Osteoblast (primary cell): ENCODE data around the gene RRP15. TPM values are rescaled to one million over a fixed set of nuclear protein-coding genes. Genes with fewer than 3 reads are reported as not detected.

Experiments used
- DNase-seq: peaks from one replicate; pipeline ENCODE4 v3.0.0; 2011; ENCODE audit warnings: low spot score, mixed read lengths; ENCODE audit not compliant: insufficient read length; ENCODE audit errors: missing footprints
- H2AFZ ChIP-seq: 2 replicates; pipeline ENCODE4 v1.6.0; 2011; ENCODE audit warnings: mild to moderate bottlenecking, low read length
- H3K27ac ChIP-seq: 2 replicates; pipeline ENCODE4 v1.5.1; 2011; ENCODE audit warnings: mild to moderate bottlenecking, low read depth, low read length, moderate library complexity
- H3K27me3 ChIP-seq: 2 replicates; pipeline ENCODE4 v1.6.0; 2012; ENCODE audit warnings: mild to moderate bottlenecking, control low read depth, inconsistent platforms, low read length, moderate library complexity; ENCODE audit not compliant: insufficient read depth
- H3K36me3 ChIP-seq: 2 replicates; pipeline ENCODE4 v1.5.1; 2011; ENCODE audit warnings: mild to moderate bottlenecking, low read length, control low read depth, moderate library complexity; ENCODE audit not compliant: insufficient read depth
- H3K4me1 ChIP-seq: 2 replicates; pipeline ENCODE4 v1.5.1; 2011; ENCODE audit warnings: mild to moderate bottlenecking, low read length, control low read depth, moderate library complexity; ENCODE audit not compliant: insufficient read depth
- H3K4me2 ChIP-seq: 2 replicates; pipeline ENCODE4 v1.6.0; 2011; ENCODE audit warnings: mild to moderate bottlenecking, low read length; ENCODE audit not compliant: insufficient read depth
- H3K4me3 ChIP-seq: fragments of 200-600 bp; sonication (generic); 3 replicates; pipeline ENCODE4 v1.5.1; 2012; ENCODE audit warnings: mild to moderate bottlenecking, low read length, inconsistent platforms; ENCODE audit not compliant: insufficient read depth
- H3K79me2 ChIP-seq: 2 replicates; pipeline ENCODE4 v1.6.0; 2012; ENCODE audit warnings: mild to moderate bottlenecking, low read length, control low read depth, inconsistent platforms; ENCODE audit not compliant: insufficient read depth
- H3K9me3 ChIP-seq: 2 replicates; pipeline ENCODE4 v1.5.1; 2011; ENCODE audit warnings: low read depth, low read length, control low read depth
- H4K20me1 ChIP-seq: 2 replicates; pipeline ENCODE4 v1.6.0; 2012; ENCODE audit warnings: mild to moderate bottlenecking, low read length, control low read depth; ENCODE audit not compliant: insufficient read depth
- total RNA-seq: library from RNA; depleted of rRNA; stranded (reverse); fragments of >200 nt; gene quantifications from 2 replicates; pipeline ENCODE4 v1.2.3, GENCODE V29; 2012
- TF ChIP-seq, protein P1 (sequence below): IDR thresholded peaks from 2 replicates; pipeline ENCODE4 v1.5.1; 2011; ENCODE audit warnings: mild to moderate bottlenecking, low read depth, low read length, moderate library complexity; ENCODE audit errors: extremely low read depth

Gene RRP15
- total RNA-seq, 1 donor = 10.9 TPM

DNA sequence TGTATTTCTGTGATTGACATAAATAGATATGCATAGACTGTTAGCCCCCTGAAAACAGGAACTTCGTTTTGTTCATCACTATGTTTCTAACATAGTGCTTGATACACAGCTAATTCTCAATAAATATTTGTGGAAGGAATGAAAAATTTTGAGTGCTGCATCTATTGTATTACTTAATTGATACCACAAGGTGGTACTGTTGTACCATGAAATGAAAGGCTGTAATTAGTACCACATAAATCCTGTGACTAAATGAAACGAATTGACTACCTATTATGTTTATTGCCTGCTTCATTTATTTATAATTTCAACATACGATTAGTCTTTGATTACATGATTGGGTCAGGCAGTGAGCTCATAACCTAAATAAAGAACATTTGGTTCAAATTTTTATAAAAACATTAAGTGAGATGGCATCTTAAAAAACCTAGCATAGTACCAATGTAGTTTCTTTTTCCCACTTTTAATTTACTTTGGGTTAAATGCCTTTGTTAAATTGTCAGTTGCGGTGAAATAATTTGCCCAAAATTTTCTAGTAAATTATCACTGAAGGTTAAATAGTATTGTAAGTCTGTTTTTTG, 45.0 kb downstream of the RRP15 start:
- no peak overlapping the region for H2AFZ ChIP-seq
- no peak overlapping the region for H3K4me2 ChIP-seq
- H3K9me3 ChIP-seq = no peaks in the 10 kb centered on the region
- H3K27me3 ChIP-seq = no peaks in the 10 kb centered on the region
- no peak for DNase-seq
- H3K4me3 ChIP-seq = no peak overlapping the region
- H4K20me1 ChIP-seq = no peaks in the 10 kb centered on the region
- no peaks in the 10 kb centered on the region for H3K4me1 ChIP-seq
- TF ChIP-seq, protein P1, sequence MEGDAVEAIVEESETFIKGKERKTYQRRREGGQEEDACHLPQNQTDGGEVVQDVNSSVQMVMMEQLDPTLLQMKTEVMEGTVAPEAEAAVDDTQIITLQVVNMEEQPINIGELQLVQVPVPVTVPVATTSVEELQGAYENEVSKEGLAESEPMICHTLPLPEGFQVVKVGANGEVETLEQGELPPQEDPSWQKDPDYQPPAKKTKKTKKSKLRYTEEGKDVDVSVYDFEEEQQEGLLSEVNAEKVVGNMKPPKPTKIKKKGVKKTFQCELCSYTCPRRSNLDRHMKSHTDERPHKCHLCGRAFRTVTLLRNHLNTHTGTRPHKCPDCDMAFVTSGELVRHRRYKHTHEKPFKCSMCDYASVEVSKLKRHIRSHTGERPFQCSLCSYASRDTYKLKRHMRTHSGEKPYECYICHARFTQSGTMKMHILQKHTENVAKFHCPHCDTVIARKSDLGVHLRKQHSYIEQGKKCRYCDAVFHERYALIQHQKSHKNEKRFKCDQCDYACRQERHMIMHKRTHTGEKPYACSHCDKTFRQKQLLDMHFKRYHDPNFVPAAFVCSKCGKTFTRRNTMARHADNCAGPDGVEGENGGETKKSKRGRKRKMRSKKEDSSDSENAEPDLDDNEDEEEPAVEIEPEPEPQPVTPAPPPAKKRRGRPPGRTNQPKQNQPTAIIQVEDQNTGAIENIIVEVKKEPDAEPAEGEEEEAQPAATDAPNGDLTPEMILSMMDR = peak; percentile 56
- H3K27ac ChIP-seq = peak overlapping the region; percentile 36
- H3K79me2 ChIP-seq = no peaks in the 10 kb centered on the region
- H3K36me3 ChIP-seq = no peaks in the 10 kb centered on the region

DNA sequence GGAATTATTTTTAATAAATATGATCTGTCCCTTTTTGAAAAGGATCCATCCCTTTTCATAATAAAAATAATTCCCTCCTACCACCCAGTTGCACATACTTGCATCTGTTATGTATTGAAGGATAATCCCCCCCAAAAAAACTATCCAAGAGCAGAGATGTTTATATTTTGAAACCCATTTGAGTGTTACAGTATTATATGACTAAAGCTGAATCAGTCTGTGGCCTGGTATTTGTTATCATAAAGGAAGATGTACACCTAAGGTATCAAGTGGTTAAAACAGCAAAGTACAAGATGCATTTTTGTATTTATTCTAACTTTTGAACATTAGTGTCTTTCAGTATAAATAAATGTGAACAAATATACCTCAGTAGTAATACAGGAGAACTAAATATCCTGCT, 47.3 kb downstream of the RRP15 start:
- TF ChIP-seq, protein P1 = no peak
- Histone ChIP-seq H3K4me3 (no peak overlapping the region), H3K36me3 (no peaks in the 10 kb centered on the region), H3K27ac (no peak overlapping the region), H3K27me3 (no peaks in the 10 kb centered on the region), H3K79me2 (no peaks in the 10 kb centered on the region), H3K4me1 (peaks cover 8% of the 10 kb centered on the region), H3K4me2 (no peak overlapping the region), H2AFZ (no peak overlapping the region), H3K9me3 (no peaks in the 10 kb centered on the region), H4K20me1 (no peaks in the 10 kb centered on the region)
- DNase-seq = no peak

DNA sequence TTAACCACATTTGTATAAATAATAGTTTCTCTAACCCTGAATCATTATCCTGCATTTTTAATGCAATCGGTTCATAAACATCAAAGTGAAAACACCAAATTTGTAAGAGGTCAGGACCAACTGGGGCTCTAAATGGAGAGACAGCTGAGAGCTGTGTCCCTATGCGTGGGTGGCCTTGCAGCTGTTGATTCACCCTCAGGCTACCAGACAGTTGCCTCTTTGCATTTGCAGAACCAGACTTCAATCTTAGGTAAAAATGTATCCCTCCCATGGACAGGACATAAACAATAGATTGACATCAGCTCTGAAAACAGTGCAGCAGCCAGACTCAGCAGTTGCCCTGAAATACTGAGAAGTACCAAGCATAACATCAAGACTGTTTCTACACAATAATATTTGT, 51.2 kb downstream of the RRP15 start:
- Histone ChIP-seq H3K9me3 (no peaks in the 10 kb centered on the region), H3K4me2 (no peak overlapping the region), H3K27me3 (no peaks in the 10 kb centered on the region), H3K36me3 (no peaks in the 10 kb centered on the region), H2AFZ (no peak overlapping the region), H3K4me3 (no peak overlapping the region), H3K79me2 (no peaks in the 10 kb centered on the region), H4K20me1 (no peaks in the 10 kb centered on the region), H3K4me1 (peaks cover 8% of the 10 kb centered on the region), H3K27ac (no peak overlapping the region)
- DNase-seq = no peak
- TF ChIP-seq, protein P1 = no peak

DNA sequence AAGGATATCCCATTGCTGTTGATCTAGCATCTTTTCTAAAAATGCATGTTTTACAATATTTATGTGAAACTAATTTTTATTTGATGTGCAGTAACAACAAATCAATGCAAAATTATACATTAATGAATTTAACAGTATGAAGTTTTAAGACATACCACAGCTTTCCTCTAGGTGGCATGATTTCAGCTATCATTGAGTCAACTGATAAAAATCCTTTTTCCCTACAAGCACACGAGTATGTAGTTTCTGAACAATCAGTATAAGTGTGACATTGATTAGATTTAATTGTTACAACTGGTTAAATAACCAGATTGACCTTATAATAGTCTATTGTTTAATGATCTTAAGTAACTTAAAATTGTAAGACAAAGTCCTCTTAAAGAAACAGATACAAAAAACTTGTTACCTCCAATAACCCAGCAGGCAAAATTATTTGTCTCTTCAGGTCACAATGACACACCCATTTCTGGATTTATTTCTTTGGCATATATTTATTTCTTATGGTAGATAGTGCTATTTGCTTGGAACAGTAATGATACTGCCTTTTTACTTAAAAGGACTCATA, 54.3 kb downstream of the RRP15 start:
- H3K4me3 ChIP-seq = no peak overlapping the region
- H3K79me2 ChIP-seq = no peaks in the 10 kb centered on the region
- no peaks in the 10 kb centered on the region for H3K27me3 ChIP-seq
- DNase-seq = no peak
- no peak overlapping the region for H2AFZ ChIP-seq
- no peaks in the 10 kb centered on the region for H3K9me3 ChIP-seq
- peaks cover 8% of the 10 kb centered on the region for H3K4me1 ChIP-seq
- no peak overlapping the region for H3K4me2 ChIP-seq
- no peaks in the 10 kb centered on the region for H3K36me3 ChIP-seq
- TF ChIP-seq, protein P1 = peak; percentile 70
- H4K20me1 ChIP-seq = no peaks in the 10 kb centered on the region
- H3K27ac ChIP-seq = no peak overlapping the region
